ENCODE measurements around the gene EP400.

The EP400 gene, protein sequence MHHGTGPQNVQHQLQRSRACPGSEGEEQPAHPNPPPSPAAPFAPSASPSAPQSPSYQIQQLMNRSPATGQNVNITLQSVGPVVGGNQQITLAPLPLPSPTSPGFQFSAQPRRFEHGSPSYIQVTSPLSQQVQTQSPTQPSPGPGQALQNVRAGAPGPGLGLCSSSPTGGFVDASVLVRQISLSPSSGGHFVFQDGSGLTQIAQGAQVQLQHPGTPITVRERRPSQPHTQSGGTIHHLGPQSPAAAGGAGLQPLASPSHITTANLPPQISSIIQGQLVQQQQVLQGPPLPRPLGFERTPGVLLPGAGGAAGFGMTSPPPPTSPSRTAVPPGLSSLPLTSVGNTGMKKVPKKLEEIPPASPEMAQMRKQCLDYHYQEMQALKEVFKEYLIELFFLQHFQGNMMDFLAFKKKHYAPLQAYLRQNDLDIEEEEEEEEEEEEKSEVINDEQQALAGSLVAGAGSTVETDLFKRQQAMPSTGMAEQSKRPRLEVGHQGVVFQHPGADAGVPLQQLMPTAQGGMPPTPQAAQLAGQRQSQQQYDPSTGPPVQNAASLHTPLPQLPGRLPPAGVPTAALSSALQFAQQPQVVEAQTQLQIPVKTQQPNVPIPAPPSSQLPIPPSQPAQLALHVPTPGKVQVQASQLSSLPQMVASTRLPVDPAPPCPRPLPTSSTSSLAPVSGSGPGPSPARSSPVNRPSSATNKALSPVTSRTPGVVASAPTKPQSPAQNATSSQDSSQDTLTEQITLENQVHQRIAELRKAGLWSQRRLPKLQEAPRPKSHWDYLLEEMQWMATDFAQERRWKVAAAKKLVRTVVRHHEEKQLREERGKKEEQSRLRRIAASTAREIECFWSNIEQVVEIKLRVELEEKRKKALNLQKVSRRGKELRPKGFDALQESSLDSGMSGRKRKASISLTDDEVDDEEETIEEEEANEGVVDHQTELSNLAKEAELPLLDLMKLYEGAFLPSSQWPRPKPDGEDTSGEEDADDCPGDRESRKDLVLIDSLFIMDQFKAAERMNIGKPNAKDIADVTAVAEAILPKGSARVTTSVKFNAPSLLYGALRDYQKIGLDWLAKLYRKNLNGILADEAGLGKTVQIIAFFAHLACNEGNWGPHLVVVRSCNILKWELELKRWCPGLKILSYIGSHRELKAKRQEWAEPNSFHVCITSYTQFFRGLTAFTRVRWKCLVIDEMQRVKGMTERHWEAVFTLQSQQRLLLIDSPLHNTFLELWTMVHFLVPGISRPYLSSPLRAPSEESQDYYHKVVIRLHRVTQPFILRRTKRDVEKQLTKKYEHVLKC (N-terminal part only)

DNA sequence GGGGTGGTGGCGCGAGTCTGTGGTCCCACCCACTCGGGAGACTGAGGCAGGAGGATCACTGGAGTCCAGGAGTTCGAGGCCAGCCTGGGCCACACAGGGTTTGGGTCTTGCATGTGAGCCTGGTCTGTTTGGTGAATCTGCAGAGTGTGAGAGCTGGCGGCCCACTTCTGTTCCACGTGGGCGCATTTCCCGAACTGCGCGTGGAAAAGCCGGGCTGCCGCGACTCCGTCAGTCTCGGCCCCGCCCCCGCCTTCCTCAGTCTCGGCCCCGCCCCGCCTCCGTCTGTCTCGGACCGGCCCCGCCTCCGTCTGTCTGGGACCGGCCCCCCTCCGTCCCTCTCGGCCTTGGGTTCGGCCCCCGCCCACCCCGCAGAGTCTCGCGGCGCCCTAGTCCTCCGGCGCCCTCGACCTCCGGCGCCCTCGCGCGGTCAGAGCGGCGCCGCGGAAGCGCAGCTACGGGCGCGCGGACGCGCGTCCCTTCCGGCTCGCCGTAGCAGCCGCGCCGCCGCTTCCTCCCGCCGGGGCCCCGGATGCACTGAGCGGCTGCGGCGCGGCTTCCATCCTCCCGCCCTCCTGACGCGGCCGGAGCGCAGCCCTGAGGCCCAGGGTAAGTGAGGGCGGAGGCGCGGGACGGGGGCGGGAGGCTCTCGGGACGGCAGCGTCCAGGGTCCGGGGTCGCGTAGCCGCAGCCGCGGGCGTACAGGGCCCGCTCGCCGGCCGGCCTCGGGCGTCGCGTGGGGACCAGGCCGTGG, at the start of gene EP400:
EP400 (plus strand) TSS at position 512 of the 751 bp plus-strand sequence. CDS start 10,678 bp downstream, outside the sequence.
- H3K4me3 ChIP-seq (ENCODE audit: low read length) = peak within 1 kb of the TSS; percentile 87
- peak within 1 kb of the TSS; percentile 81 for H3K9ac ChIP-seq (ENCODE audit: low read depth, low read length)
- no peaks in the 10 kb centered on the region for H3K9me3 ChIP-seq (ENCODE audit: insufficient read depth, low read depth, low read length)
- H3K36me3 ChIP-seq (ENCODE audit: insufficient read depth, low read depth, low read length) = peaks cover 7% of the 10 kb centered on the region; the same call in 1 of the 2 replicates
- H3K27ac ChIP-seq (ENCODE audit: low read length) = no peak within 1 kb of the TSS
- peaks cover 3% of the 10 kb centered on the region; the same call in 1 of the 2 replicates for H3K4me1 ChIP-seq (ENCODE audit: insufficient read depth, low read length)
- H3K27me3 ChIP-seq (ENCODE audit: insufficient read depth, low read length) = no peaks in the 10 kb centered on the region

DNA sequence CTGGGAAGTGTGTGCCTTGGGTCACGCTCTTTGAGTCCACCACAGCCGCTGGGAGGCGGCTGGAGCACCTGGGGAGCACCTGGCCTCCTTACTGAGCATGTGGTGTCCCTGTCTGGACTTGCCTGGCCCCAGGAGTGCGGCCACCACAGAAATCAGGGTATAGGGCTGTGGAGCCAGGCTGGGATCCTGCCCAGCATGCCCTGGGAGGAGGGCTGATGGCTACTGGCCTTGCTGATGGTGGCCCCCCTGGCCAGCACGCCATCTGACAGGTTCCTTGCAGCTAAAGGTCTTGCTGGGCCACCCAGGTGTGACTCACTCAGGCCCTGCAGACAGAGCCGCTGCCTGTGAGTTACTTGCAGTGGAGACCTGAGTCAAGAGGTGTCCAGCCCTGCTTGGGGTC, 49.3 kb upstream of the EP400 start:
- Histone ChIP-seq H3K4me1 (ENCODE audit: insufficient read depth, low read length) (peaks cover 3% of the 10 kb centered on the region; the same call in 1 of the 2 replicates), H3K36me3 (ENCODE audit: insufficient read depth, low read depth, low read length) (peaks cover 14% of the 10 kb centered on the region; the same call in 1 of the 2 replicates), H3K4me3 (ENCODE audit: low read length) (no peak overlapping the region), H3K27me3 (ENCODE audit: insufficient read depth, low read length) (no peaks in the 10 kb centered on the region), H3K27ac (ENCODE audit: low read length) (no peak overlapping the region), H3K9ac (ENCODE audit: low read depth, low read length) (no peak overlapping the region), H3K9me3 (ENCODE audit: insufficient read depth, low read depth, low read length) (no peaks in the 10 kb centered on the region)

DNA sequence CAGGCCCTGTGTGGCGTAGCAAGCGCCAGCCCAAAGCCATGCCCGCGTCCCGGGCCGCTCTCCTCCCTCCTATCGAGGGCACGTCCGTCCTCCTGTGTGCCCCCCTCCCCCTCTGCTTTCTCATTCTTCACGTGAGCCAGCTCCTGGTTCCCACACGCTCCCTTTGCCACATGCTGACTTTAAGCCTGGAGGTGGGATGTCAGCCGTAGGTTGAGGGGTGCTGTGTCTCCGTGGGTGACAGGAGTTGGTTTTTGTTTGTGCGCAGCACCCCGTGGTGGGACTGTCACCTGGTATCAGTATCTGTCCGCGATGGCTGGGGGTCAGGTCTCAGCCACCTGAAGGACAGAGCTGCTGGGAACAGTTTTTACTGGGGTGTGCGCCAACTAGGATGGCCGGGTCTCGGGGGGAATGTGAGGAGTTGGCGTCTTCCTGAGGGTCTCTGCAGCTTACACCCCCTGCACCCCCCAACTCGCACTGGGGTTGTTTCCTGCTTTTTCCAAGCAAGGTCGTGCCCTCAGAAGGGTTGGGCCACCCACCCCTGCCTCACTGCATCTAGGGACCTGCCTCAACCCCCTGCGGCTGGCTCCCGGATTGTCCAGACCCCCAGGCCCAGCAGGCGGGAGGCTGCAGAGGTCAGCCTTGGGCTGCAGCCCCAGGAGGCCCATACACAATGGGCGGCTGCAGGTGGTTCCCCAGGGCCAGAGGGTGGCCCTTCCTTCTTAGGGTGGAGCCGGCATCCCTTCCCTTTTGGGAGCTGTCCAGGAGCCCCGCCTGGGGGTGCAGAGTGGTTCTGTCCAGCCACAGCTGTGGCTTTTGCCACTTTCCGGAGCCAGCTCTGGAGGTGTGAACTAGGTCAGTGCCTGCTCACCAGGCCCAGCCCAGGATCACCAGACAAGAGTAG, 48.1 kb upstream of the EP400 start:
- Histone ChIP-seq H3K9ac (ENCODE audit: low read depth, low read length) (no peak overlapping the region; the same call in 1 of the 2 replicates), H3K27ac (ENCODE audit: low read length) (no peak overlapping the region)

DNA sequence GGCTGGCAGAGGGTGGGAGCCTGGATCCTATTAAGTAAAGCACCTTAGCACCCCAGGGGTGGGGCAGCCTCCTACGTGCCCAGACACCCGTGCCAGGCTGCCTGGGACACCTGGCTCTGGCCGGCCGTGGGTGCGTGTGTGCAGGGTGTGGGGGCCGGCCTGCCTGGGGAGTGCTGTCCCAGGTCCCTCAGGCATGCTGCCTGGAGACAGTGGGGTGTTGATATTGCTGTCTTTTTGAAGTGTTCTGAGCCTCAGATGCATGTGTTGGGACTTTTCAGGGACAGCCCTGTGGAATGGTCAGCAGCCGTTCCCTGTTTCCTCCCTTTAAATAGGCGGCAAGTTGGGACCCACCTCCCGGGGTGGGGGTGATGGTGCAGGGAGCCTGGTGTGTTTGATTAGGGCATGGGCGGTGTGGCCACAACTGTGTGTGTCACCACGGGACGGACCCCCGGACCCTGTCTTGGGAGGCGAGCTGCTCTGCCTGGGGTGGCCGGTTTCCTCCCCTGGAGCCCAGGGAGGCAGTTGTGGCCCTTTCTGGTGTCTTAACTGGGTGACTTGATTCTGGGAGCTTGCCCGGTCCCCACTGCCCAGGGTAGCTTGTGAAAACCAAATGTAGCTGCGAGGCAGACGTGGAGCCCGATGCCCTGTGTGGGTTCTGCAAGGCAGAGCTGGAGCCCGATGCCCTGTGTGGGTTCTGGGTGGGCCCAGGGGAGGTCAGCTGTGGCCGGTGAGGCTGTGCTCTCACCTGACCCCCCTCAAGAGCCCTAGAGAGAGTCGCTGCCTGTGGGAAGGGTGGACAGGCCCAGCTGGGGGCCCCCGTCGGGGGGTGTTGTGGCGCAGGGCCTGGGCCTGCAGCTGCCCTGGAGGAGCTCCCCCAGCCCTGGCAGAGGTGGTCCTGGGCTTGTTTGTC, 47.2 kb upstream of the EP400 start:
- H3K27me3 ChIP-seq (ENCODE audit: insufficient read depth, low read length) = no peaks in the 10 kb centered on the region
- no peak overlapping the region for H3K27ac ChIP-seq (ENCODE audit: low read length)
- H3K4me3 ChIP-seq (ENCODE audit: low read length) = no peak overlapping the region
- no peaks in the 10 kb centered on the region for H3K4me1 ChIP-seq (ENCODE audit: insufficient read depth, low read length)
- peaks cover 4% of the 10 kb centered on the region; the same call in 1 of the 2 replicates for H3K36me3 ChIP-seq (ENCODE audit: insufficient read depth, low read depth, low read length)
- H3K9me3 ChIP-seq (ENCODE audit: insufficient read depth, low read depth, low read length) = no peaks in the 10 kb centered on the region
- no peak overlapping the region for H3K9ac ChIP-seq (ENCODE audit: low read depth, low read length)

More for the DNA sequence above, 48.1 kb upstream of the EP400 start:
- H3K4me1 ChIP-seq (ENCODE audit: insufficient read depth, low read length) = peaks cover under 1% of the 10 kb centered on the region; the same call in 1 of the 2 replicates
- no peaks in the 10 kb centered on the region for H3K9me3 ChIP-seq (ENCODE audit: insufficient read depth, low read depth, low read length)
- H3K27me3 ChIP-seq (ENCODE audit: insufficient read depth, low read length) = no peaks in the 10 kb centered on the region
- no peak overlapping the region for H3K4me3 ChIP-seq (ENCODE audit: low read length)
- peaks cover 13% of the 10 kb centered on the region; the same call in 1 of the 2 replicates for H3K36me3 ChIP-seq (ENCODE audit: insufficient read depth, low read depth, low read length)

DNA sequence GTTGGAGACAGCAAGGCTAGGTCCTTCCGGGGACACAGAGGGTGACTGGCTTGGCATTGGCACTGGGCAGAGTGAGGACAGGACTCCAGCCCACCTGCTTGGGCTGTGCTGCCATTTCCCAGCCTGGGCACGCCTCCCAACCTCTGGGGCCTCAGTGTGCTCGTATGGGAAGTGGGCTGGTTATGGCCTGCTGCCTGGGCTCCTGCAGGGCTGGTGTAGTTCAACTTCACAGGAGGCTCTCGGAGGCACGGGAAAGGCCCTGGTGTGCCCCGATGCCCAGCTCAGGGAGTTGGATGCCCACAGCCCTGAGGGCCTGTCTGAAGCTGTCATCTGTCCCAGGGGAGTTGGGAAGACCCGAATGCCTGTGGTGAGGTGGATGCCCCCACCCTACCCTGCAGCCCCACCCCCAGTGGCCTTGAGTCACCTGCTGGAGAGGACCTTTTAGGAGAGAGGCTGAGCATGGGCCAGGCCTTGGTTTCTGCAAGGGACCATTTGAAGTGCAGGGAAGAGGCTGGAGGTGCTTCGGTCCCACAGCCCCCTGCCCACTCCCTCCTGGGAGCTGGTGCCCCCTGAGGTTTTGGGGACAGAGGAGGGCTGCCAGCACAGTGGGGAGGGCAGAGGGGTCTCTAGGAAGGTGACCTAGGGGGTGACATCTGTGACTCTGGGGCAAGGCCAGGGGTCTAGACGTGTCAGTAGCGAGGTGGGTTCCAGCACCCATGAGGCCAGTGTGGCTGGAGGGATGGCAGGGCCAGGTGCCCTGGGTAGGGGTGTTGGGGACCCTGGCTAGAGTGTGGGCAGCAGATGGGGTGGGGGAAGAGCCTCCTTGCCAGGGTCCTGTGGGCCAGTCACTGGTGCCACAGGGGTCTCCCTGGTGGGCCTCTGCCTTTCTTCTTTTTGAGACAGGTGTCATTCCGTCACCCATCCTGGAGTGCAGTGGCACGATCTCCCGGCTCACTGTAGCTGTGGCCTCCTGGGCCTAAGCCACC, 46.2 kb upstream of the EP400 start:
- Histone ChIP-seq H3K27ac (ENCODE audit: low read length) (no peak overlapping the region), H3K4me3 (ENCODE audit: low read length) (no peak overlapping the region), H3K4me1 (ENCODE audit: insufficient read depth, low read length) (no peaks in the 10 kb centered on the region), H3K36me3 (ENCODE audit: insufficient read depth, low read depth, low read length) (no peaks in the 10 kb centered on the region), H3K9me3 (ENCODE audit: insufficient read depth, low read depth, low read length) (no peaks in the 10 kb centered on the region), H3K9ac (ENCODE audit: low read depth, low read length) (no peak overlapping the region), H3K27me3 (ENCODE audit: insufficient read depth, low read length) (no peaks in the 10 kb centered on the region)

DNA sequence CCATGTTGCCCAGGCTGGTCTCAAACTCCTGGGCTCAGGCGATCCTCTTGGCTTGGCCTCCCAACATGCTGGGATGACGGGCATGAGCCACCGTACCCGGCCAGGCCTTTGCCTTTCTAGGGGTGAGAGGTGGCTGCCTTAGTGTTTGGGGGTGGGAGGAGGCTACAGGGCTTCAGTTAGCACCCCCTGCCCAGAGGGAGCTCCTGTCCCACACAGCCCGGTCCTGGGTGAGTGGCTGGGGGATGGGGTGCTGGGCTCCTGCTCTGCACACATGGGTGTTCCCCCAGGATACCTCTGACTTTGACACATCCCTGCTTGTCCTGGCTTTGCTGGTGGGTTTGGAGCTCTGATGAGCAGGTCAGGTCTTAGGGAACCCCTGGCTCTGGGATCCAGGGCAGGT, 45.4 kb upstream of the EP400 start:
- Histone ChIP-seq H3K27ac (ENCODE audit: low read length) (no peak overlapping the region), H3K36me3 (ENCODE audit: insufficient read depth, low read depth, low read length) (no peaks in the 10 kb centered on the region), H3K9me3 (ENCODE audit: insufficient read depth, low read depth, low read length) (no peaks in the 10 kb centered on the region), H3K9ac (ENCODE audit: low read depth, low read length) (no peak overlapping the region), H3K4me3 (ENCODE audit: low read length) (no peak overlapping the region), H3K27me3 (ENCODE audit: insufficient read depth, low read length) (no peaks in the 10 kb centered on the region), H3K4me1 (ENCODE audit: insufficient read depth, low read length) (no peaks in the 10 kb centered on the region)

DNA sequence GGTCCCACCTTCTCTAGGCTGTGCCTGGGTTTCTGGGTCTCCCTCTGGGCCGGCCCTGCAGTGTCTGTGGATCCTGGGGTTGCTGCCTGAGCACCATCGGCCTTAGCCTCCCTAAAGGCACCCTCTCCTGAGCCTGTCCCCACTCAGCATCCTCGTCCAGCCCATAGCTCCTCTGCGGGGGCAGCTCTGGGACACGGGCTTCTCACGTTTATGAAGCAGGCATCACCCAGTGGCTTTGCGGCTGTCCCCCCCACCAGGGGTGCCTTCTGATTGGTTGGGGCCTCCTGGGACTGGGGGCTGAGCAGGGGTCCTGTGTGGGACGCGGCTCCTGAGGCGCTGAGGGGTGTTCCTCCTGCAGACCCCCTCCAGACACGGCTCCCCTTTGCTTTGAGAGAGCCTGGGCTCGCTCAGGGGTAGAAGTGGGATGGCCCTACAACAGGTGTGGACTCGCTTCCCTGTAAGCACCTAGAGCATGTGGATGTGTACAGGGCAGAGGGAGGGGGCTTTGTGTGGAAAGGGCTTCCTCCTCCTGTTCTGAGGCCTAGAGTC, 44.6 kb upstream of the EP400 start:
- H3K9ac ChIP-seq (ENCODE audit: low read depth, low read length) = no peak overlapping the region
- no peak overlapping the region for H3K4me3 ChIP-seq (ENCODE audit: low read length)
- H3K27ac ChIP-seq (ENCODE audit: low read length) = no peak overlapping the region
- H3K9me3 ChIP-seq (ENCODE audit: insufficient read depth, low read depth, low read length) = no peaks in the 10 kb centered on the region
- no peaks in the 10 kb centered on the region for H3K4me1 ChIP-seq (ENCODE audit: insufficient read depth, low read length)
- no peaks in the 10 kb centered on the region for H3K27me3 ChIP-seq (ENCODE audit: insufficient read depth, low read length)
- H3K36me3 ChIP-seq (ENCODE audit: insufficient read depth, low read depth, low read length) = peaks cover 4% of the 10 kb centered on the region

DNA sequence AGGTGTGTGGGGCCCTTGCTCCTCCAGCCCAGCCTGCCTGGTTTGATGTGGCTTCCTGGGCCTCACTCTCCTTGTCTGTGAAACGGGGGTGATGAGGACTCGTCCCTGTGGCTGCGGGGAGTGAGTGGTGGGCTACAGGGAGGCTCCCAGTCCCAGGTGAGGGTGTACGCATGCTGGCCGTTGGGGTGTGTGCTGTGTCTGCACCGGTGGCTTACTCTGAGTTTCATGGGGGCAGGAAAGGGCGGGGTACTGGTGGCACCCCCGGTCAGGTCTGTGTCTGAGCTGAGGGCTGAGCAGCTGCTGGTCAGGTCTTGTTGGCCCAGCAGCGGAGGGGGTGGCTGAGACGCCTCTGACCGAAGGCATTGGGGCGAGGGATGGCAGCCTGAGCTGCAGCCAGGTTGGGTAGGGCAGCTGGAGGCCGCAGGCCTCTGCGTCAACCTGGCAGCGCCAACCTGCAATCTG, 44.1 kb upstream of the EP400 start:
- H3K9ac ChIP-seq (ENCODE audit: low read depth, low read length) = no peak overlapping the region
- H3K36me3 ChIP-seq (ENCODE audit: insufficient read depth, low read depth, low read length) = peaks cover 10% of the 10 kb centered on the region
- no peaks in the 10 kb centered on the region for H3K9me3 ChIP-seq (ENCODE audit: insufficient read depth, low read depth, low read length)
- no peak overlapping the region for H3K4me3 ChIP-seq (ENCODE audit: low read length)
- H3K27me3 ChIP-seq (ENCODE audit: insufficient read depth, low read length) = no peaks in the 10 kb centered on the region
- no peak overlapping the region for H3K27ac ChIP-seq (ENCODE audit: low read length)
- no peaks in the 10 kb centered on the region for H3K4me1 ChIP-seq (ENCODE audit: insufficient read depth, low read length)
